Astrocyte (in vitro differentiated cells and primary cell): ENCODE results near the gene PCSK1. TPM values are rescaled to one million over a fixed set of nuclear protein-coding genes. Genes with fewer than 3 reads are reported as not detected.

Experiments used
- DNase-seq: peaks from one replicate; pipeline ENCODE4 v3.0.0-alpha.2; 2010; ENCODE audit warnings: low read depth
- FAIRE-seq: peaks from 2 replicates; lab custom pipeline; 2011; peaks lifted over from hg19 to GRCh38; lab: Jason Lieb, UNC
- H2AFZ ChIP-seq: 2 replicates; pipeline ENCODE4 v1.6.0; 2012; ENCODE audit warnings: low read depth, low read length, inconsistent platforms
- H3K27ac ChIP-seq: 2 replicates; pipeline ENCODE4 v1.5.1; 2011; ENCODE audit warnings: low read depth, low read length, inconsistent platforms
- H3K27me3 ChIP-seq: 2 replicates; pipeline ENCODE4 v1.6.0; 2011; ENCODE audit warnings: low read length, inconsistent platforms; ENCODE audit not compliant: insufficient read depth
- H3K36me3 ChIP-seq: 2 replicates; pipeline ENCODE4 v1.5.1; 2011; ENCODE audit warnings: low read length, inconsistent platforms; ENCODE audit not compliant: insufficient read depth
- H3K4me1 ChIP-seq: 2 replicates; pipeline ENCODE4 v1.5.1; 2011; ENCODE audit warnings: low read length, inconsistent platforms; ENCODE audit not compliant: insufficient read depth
- H3K4me2 ChIP-seq: 2 replicates; pipeline ENCODE4 v1.6.0; 2012; ENCODE audit warnings: low read length, inconsistent platforms
- H3K4me3 ChIP-seq: 2 replicates; pipeline ENCODE4 v1.5.1; 2011; ENCODE audit warnings: low read depth, mild to moderate bottlenecking, low read length, inconsistent platforms; ENCODE audit not compliant: insufficient read depth
- H3K79me2 ChIP-seq: 2 replicates; pipeline ENCODE4 v1.6.0; 2012; ENCODE audit warnings: mild to moderate bottlenecking, low read length, inconsistent platforms; ENCODE audit not compliant: insufficient read depth
- H3K9ac ChIP-seq: 2 replicates; pipeline ENCODE4 v1.6.0; 2012; ENCODE audit warnings: mild to moderate bottlenecking, low read length, inconsistent platforms
- H3K9me3 ChIP-seq: 2 replicates; pipeline ENCODE4 v1.5.1; 2012; ENCODE audit warnings: low read depth, mild to moderate bottlenecking, low read length, inconsistent platforms; ENCODE audit not compliant: insufficient read depth
- H4K20me1 ChIP-seq: 2 replicates; pipeline ENCODE4 v1.6.0; 2012; ENCODE audit warnings: low read length, inconsistent platforms; ENCODE audit not compliant: insufficient read depth
- H3K27ac Mint-ChIP-seq: one replicate; pipeline ENCODE4 v1.8.0; 2021; ENCODE audit warnings: mild to moderate bottlenecking, mixed read lengths; ENCODE audit not compliant: unreplicated experiment
- H3K27me3 Mint-ChIP-seq: one replicate; pipeline ENCODE4 v1.8.0; 2021; ENCODE audit warnings: low read depth, mixed read lengths; ENCODE audit not compliant: unreplicated experiment
- H3K36me3 Mint-ChIP-seq: one replicate; pipeline ENCODE4 v1.8.0; 2021; ENCODE audit warnings: low read depth, mixed read lengths; ENCODE audit not compliant: unreplicated experiment
- H3K4me1 Mint-ChIP-seq: one replicate; pipeline ENCODE4 v1.8.0; 2021; ENCODE audit warnings: low read depth, mixed read lengths; ENCODE audit not compliant: unreplicated experiment
- H3K4me3 Mint-ChIP-seq: one replicate; pipeline ENCODE4 v1.8.0; 2021; ENCODE audit warnings: mild to moderate bottlenecking, moderate library complexity, mixed read lengths; ENCODE audit not compliant: unreplicated experiment
- H3K9me3 Mint-ChIP-seq: one replicate; pipeline ENCODE4 v1.8.0; 2021; ENCODE audit warnings: mild to moderate bottlenecking, mixed read lengths; ENCODE audit not compliant: unreplicated experiment
- CTCF ChIP-seq: IDR thresholded peaks from 2 replicates; pipeline ENCODE4 v1.5.1; 2011; ENCODE audit warnings: low read depth, mild to moderate bottlenecking, inconsistent platforms, low read length, moderate library complexity; ENCODE audit not compliant: insufficient read depth
- EZH2 ChIP-seq: IDR thresholded peaks from 2 replicates; pipeline ENCODE4 v1.6.1; 2012; ENCODE audit warnings: mild to moderate bottlenecking, low read length, inconsistent platforms; ENCODE audit not compliant: insufficient read depth
- total RNA-seq: library from RNA; stranded (reverse); gene quantifications from 2 replicates; pipeline ENCODE4 v1.2.1, GENCODE V29; 2021

PCSK1 gene
- total RNA-seq, 1 donor from 2014 or later, result 0.18 TPM

DNA sequence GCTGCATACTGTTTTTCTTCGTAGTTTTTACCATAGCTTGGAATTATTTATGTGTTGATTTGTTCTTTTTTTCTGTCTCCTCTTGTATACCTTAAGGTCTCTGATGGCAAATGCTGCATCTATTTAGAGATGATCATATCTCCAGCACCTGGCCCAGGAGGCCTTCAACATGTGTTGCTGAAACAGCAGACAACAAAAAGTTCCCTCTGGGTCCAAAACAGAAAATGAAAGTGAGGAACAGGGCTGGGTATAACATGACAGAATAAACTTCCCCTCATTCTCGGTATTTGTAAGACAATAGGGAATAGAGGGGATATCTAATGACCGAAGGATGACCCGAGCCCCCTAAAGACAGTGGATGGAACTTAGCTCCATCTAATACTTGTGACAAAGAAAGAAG lies 22.7 kb upstream of the PCSK1 start:
- Mint-ChIP-seq H3K27ac (no peak overlapping the region), H3K36me3 (no peaks in the 10 kb centered on the region), H3K27me3 (peaks cover 4% of the 10 kb centered on the region), H3K4me3 (no peak overlapping the region), H3K9me3 (peaks cover 2% of the 10 kb centered on the region), H3K4me1 (no peaks in the 10 kb centered on the region)
- DNase-seq (no peak), FAIRE-seq (no peak)
- Histone ChIP-seq H2AFZ (no peak overlapping the region), H3K36me3 (no peaks in the 10 kb centered on the region), H3K27me3 (no peaks in the 10 kb centered on the region), H4K20me1 (no peaks in the 10 kb centered on the region), H3K4me3 (no peak overlapping the region), H3K4me2 (no peak overlapping the region), H3K4me1 (no peaks in the 10 kb centered on the region), H3K79me2 (no peaks in the 10 kb centered on the region), H3K27ac (no peak overlapping the region), H3K9me3 (no peaks in the 10 kb centered on the region), H3K9ac (no peak overlapping the region)
- TF ChIP-seq CTCF (no peak), EZH2 (no peak)

GRCh38 chr5:96453394-96453793 lies 20.3 kb upstream of the PCSK1 start:
- Mint-ChIP-seq H3K27ac (no peak overlapping the region), H3K9me3 (peaks cover 2% of the 10 kb centered on the region), H3K27me3 (peaks cover 4% of the 10 kb centered on the region), H3K36me3 (no peaks in the 10 kb centered on the region), H3K4me1 (no peaks in the 10 kb centered on the region), H3K4me3 (no peak overlapping the region)
- Histone ChIP-seq H3K36me3 (no peaks in the 10 kb centered on the region), H3K27ac (no peak overlapping the region), H3K4me2 (no peak overlapping the region), H4K20me1 (no peaks in the 10 kb centered on the region), H3K9me3 (no peaks in the 10 kb centered on the region), H3K9ac (no peak overlapping the region), H3K4me1 (no peaks in the 10 kb centered on the region), H3K4me3 (no peak overlapping the region), H3K27me3 (peaks cover under 1% of the 10 kb centered on the region), H2AFZ (no peak overlapping the region), H3K79me2 (no peaks in the 10 kb centered on the region)
- DNase-seq (no peak), FAIRE-seq (no peak)
- TF ChIP-seq EZH2 (no peak), CTCF (no peak)

DNA sequence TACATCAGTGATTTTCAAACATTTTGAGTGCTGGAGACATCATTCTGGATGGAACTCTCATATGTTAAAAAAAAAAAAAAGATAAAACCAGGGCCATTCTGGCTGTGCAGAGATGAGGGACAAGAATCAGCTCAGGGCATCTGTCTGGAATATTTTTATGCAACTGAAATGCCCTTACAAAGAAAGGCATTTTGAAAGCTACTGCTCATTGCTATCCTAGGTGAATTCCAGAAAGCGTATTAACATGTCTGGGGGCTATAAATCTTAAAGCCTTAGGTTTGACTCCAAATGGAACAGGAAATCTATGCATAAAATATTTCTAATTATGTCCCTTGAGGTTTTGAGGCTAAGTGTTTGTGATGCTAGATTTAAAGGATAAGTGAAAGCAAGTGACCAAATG lies 14.9 kb upstream of the PCSK1 start:
- Histone ChIP-seq H3K4me3 (no peak overlapping the region), H3K4me1 (no peaks in the 10 kb centered on the region), H3K27ac (no peak overlapping the region), H3K79me2 (no peaks in the 10 kb centered on the region), H3K9me3 (no peaks in the 10 kb centered on the region), H2AFZ (no peak overlapping the region), H3K4me2 (no peak overlapping the region), H3K36me3 (no peaks in the 10 kb centered on the region), H4K20me1 (no peaks in the 10 kb centered on the region), H3K27me3 (peaks cover 6% of the 10 kb centered on the region), H3K9ac (no peak overlapping the region)
- Mint-ChIP-seq H3K9me3 (peaks cover 2% of the 10 kb centered on the region), H3K27ac (no peak overlapping the region), H3K27me3 (peaks cover 13% of the 10 kb centered on the region), H3K36me3 (no peaks in the 10 kb centered on the region), H3K4me1 (peaks cover 4% of the 10 kb centered on the region), H3K4me3 (no peak overlapping the region)
- DNase-seq, result no peak
- FAIRE-seq, result no peak
- TF ChIP-seq EZH2 (no peak), CTCF (no peak)
